ENCODE measurements around the gene CCDC196. TPM values are rescaled to one million over a fixed set of nuclear protein-coding genes. Genes with fewer than 3 reads are reported as not detected.
"Not testable (repeated sequence)": the region's sequence is repeated elsewhere in the genome, so short reads cannot be mapped to it uniquely, and the experiment has no call there.

The CCDC196 gene
- total RNA-seq, 1 experiment from 2014 or later = not detected

DNA sequence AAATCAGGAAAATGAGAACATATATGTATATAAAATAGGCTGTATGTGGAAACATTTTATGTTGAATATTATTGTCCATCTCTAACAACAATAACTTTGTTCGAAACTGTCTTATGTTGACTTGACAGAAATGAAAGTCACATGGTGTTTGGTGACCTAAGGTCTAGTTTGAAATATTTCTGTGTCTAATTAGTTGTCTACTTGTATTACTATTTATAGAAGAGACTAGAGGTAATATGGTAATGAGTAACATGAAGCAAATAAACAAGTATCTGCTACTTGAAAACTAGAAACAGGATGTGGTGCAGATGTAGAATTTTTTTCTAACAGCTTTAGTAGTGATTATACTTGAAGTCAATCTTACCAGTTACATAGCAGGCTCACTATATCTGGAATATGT lies 25.7 kb downstream of the CCDC196 start:
- H3K36me3 ChIP-seq = no peaks in the 10 kb centered on the region
- no peak overlapping the region for H3K4me3 ChIP-seq
- no peak for DNase-seq
- peaks cover 13% of the 10 kb centered on the region for H3K27me3 ChIP-seq
- no peaks in the 10 kb centered on the region for H3K9me3 ChIP-seq

DNA sequence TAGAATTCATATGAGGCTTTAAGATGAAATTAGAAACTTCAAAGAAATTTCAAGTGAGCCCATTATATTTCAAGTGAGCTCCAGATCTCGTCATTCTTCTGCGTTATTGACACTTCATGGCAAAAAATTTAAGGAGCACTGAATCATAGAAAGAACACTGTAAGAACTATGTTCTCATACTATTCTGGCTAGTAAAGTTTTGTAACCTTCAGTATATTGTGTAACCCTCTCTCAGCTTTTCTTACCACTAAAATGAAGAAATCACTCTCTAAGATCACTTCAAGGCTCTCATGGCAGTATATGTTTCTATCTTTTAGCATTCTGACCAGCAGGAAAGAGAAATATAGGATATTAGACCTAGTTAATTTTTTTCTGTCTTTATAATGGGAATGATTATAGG lies 28.0 kb downstream of the CCDC196 start:
- DNase-seq = no peak
- no peak overlapping the region for H3K4me3 ChIP-seq
- no peaks in the 10 kb centered on the region for H3K36me3 ChIP-seq
- H3K9me3 ChIP-seq = no peaks in the 10 kb centered on the region
- peaks cover 7% of the 10 kb centered on the region for H3K27me3 ChIP-seq

GRCh38 chr14:66530526-66530925 lies 44.4 kb downstream of the CCDC196 start:
- Histone ChIP-seq H3K9me3 (no peaks in the 10 kb centered on the region), H3K36me3 (no peaks in the 10 kb centered on the region), H3K27me3 (no peaks in the 10 kb centered on the region), H3K4me3 (no peak overlapping the region)
- DNase-seq = no peak

- no peak for DNase-seq
- Histone ChIP-seq H3K9me3 (no peaks in the 10 kb centered on the region), H3K36me3 (no peaks in the 10 kb centered on the region), H3K27me3 (no peaks in the 10 kb centered on the region), H3K4me3 (no peak overlapping the region)
Measured at GRCh38 chr14:66539034-66539433, 52.9 kb downstream of the CCDC196 start.

- no peak overlapping the region for H3K4me3 ChIP-seq
- H3K9me3 ChIP-seq = no peaks in the 10 kb centered on the region
- DNase-seq = no peak
- no peaks in the 10 kb centered on the region for H3K27me3 ChIP-seq
- H3K36me3 ChIP-seq = no peaks in the 10 kb centered on the region
Measured at GRCh38 chr14:66540038-66540437, 53.9 kb downstream of the CCDC196 start.

DNA sequence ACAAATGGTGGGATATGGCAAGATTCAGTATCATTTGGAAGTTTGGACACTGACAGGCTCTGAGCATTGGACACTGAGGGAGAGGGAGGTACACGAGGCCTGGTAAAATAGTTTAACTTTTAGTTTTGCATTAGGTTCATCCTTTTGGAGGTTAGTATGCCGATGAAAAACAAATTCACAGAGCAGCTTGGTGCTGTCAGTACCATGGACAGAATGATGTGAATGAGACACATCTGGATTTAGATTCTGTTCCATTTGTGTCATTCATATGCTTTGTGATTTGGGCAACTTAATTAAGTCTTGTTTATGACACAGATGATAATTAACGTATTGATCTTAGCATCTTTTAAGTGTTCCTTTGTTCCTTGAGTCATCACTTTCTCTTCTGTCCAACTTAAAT lies 55.5 kb downstream of the CCDC196 start:
- Histone ChIP-seq H3K27me3 (no peaks in the 10 kb centered on the region), H3K36me3 (no peaks in the 10 kb centered on the region), H3K4me3 (no peak overlapping the region), H3K9me3 (no peaks in the 10 kb centered on the region)
- no peak for DNase-seq

DNA sequence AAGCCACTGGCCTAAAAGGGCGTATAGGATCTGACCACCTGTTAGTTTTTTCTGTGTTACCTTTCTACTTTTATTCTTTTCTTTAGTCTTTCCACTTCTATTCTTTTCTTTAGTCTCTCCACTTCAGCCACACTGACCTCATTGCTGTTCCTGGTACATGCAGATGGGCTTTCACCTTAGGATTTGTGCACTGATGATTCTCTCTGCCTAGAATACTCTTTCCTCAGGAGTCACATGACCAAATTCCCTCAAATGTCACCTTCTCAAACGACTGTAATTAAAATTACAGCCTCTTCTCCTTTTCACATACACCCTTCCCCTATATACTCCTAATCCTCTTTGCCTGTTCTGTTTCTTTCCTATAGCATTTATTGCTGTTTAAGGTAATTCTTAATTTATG lies 57.8 kb downstream of the CCDC196 start:
- no peak for DNase-seq
- Histone ChIP-seq H3K27me3 (no peaks in the 10 kb centered on the region), H3K9me3 (no peaks in the 10 kb centered on the region), H3K4me3 (no peak overlapping the region), H3K36me3 (no peaks in the 10 kb centered on the region)

- H3K27me3 ChIP-seq, DNase-seq, H3K4me3 ChIP-seq, H3K9me3 ChIP-seq, H3K36me3 ChIP-seq: not testable (repeated sequence)
Measured at GRCh38 chr14:66545191-66545590, 59.0 kb downstream of the CCDC196 start.

DNA sequence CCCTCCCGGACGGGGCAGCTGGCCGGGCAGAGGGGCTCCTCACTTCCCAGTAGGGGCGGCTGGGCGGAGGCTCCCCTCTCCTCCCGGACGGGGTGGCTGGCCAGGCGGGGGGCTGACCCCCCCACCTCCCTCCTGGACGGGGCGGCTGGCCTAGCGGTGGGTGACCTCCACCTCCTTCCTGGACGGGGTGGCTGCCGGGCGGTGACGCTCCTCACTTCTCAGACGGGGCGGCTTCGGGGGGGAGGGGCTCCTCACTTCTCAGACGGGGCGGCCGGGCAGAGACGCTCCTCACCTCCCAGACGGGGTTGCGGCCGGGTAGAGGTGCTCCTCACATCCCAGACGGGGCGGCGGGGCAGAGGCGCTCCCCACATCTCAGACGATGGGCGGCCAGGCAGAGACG lies 59.6 kb downstream of the CCDC196 start:
- H3K27me3 ChIP-seq, H3K9me3 ChIP-seq, H3K4me3 ChIP-seq, DNase-seq, H3K36me3 ChIP-seq: not testable (repeated sequence)

Other genes with a start within 250 kb of the CCDC196 start
- 0.07 TPM in 1 of 2 replicates, not detected in the other for gene GPHN, start 21.8 kb downstream of the CCDC196 start, total RNA-seq (2014; rRNA removed; shearing (Covaris generic); ENCODE audit: low replicate concordance)

All from MG63 (cell line).